DMS114 treated with DMSO at 0.1 percent for 48 hours (cell line): ENCODE data around the gene ZNF729.
A peak's percentile ranks its signal among the peaks of the same experiment; 100 is the strongest.
"Not testable (repeated sequence)": the region's sequence is repeated elsewhere in the genome, so short reads cannot be mapped to it uniquely, and the experiment has no call there.

ENCODE experiments used
- DNase-seq: peaks from one replicate; lab custom pipeline; 2025; ENCODE audit not compliant: unreplicated experiment; lab: John Stamatoyannopoulos, UW

Gene ZNF729

DNA sequence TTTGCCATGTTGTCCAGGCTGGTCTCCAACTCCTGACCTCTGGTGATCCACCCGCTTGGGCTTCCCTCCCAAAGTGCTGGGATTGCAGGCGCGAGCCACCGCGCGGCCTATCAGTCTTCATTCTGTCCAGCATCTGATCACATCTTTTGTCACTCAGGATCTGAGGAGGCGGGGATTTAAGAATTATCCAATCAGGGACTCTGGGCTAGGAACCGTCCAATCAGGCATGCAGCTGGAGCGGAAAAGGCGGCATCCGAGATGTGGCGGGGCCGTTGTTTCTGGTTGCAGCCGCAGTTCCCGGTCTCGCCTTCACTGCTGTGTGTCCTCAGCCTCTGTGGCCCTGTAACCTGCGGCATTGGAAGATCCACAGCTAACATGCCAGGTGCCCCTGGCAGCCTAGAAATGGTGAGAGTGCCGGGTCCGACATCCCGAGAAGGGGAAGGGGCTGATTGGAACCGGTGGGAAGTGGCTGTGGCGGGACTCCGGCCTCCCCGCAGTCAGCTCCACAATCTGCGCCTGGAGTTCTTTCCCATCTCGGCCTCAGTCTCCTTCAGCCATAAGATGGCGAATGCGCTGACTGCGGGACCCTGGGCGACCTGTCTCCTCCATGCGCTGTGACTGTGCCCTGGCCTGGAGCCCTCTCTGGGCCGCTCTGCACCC, at the start of gene ZNF729:
TSS of gene ZNF729 (plus strand) at position 291 of the 660 bp plus-strand sequence. CDS start at position 376, 85 bp downstream.
- peak; percentile 95 for DNase-seq

DNA sequence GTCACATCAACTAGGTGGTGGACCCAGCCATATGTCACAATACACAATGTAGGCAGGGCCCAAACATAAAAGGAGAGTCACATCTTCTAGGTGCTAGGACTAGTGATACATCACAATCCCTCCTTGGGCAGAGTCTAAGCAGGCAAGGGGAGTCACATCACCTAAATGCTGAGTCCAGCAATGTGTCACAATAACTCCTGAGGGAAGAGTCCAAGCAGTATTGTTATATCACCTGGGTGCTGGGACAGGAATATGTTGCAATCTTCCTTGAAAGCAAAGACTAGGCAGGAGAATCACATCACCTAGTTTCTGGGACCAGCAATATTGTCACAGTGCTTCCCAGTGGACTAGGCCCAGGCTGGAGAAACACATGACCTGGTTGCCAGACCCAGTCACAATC, 29.4 kb upstream of the ZNF729 start:
- DNase-seq: no peak

DNA sequence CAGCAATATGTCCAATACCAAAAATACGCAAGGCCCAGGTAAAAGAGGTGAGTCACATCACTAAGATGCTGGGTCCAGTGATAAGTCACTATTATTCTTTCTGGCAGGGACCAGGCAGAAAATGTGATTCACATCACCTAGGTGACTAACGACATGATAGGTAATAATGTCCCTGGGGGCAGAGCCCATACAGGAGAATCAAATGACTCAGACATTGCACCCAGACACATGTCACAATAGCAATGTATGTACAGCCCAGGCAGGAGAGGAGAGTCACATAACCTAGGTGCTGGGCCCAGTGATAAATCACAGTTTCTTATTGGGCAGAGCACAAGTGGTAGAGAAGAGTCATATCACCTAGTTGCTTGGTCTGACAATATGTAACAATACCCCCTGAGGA, 28.9 kb upstream of the ZNF729 start:
- no peak for DNase-seq

DNA sequence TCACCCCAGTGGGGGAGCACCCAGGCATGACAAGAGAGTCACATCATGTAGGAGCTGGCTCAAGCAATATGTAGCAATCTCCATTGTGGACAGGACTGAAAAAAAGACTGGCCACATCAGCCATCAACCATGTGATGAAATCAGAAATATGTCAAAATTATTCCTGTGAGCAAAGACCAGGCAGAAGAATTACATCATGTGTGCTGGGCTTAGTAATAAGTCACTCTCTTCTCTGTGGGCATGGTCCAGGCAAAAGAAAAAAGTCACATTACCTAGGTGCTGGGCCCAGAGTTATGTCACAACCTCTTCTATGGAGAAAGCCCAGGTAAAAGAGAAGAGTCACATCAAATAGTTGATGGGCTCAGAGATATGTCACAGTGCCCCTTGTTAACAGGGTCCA, 28.3 kb upstream of the ZNF729 start:
- DNase-seq: no peak

DNA sequence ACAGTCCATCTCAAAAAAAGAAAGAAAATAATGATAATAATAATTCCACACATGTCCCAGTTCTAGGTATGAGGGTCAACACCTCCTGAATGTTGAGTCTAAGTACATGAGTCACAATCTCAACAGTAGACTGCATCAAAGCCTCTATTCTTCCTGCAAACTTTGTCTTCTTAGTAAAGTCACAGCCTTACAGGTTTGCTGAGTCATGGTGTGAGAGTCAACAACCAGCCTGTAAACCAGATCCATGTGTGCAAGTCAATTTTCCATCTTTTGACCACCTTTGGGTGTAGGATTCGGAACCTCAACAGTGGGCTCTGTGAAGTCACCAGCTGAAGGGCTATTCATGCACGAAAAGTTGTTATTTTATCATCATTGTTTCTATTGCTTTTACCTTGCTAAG, 25.7 kb upstream of the ZNF729 start:
- DNase-seq: no peak

DNA sequence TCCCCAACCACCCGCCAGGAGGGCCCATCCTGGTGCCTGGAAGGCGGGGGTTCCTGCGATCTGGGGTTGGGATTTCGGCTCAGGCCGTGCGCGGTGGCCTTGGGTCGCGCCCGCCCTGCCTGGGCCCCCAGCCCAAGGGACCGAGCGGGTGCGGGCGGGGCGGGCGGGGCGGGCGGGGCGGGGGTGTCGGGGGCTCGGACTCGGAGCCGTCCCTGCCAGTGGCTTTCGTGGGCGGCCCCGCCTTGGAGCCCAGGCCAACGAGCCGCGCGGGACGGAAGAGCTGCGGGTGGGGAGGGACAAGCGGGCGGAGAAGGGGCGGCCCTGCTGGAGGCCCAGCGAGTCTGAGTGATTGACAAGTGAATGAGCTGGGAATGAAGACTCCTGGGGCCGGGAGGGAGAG, 24.6 kb upstream of the ZNF729 start:
- DNase-seq: no peak

DNA sequence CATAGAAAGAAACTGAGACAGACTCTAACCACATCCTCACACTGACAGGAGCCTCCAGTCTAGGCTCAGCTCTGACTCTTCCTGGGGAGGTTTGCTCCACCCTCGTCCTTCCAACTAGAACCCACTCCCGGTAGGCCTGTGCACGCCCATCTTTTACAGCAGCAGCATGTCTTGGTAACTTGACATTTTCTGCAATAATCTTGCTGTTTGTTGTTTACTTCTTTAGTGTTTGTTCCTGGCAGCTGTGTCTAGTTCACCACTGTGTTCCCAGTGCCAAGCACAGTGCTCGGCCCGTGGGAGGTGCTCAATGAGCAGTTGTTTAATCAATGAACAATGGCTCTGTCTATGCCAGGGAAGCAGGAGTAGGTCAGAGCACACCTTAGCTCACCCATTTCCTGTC, 23.1 kb upstream of the ZNF729 start:
- DNase-seq: no peak

DNA sequence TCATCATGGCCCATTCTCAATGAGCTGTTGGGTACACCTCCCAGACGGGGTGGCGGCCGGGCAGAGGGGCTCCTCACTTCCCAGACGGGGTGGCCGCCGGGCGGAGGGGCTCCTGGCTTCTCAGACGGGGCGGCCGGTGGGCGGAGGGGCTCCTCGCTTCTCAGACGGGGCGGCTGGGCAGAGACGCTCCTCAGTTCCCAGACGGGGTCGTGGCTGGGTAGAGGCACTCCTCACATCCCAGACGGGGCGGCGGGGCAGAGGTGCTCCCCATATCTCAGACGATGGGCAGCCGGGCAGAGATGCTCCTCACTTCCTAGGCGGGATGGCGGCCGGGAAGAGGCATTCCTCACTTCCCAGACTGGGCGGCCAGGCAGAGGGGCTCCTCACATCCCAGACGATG, 35.3 kb downstream of the ZNF729 start:
- not testable (repeated sequence) for DNase-seq

DNA sequence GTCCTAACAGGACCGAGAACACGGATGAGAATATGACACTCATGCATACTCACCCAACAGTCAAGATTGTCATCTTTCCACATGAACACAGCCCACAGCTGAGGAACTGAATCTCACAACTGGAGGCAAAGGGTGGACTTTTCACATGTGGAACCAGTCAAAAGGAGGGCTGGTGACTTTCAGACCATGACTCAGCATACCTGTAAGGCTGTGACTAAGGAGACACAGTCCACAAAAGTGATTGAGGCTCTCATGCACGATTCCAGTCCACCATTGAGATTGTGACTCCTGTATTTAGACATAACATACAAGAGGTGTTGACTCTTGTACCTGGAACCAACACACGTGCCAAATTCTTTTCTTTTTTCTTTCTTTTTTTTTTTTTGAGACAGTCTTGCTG, 40.0 kb downstream of the ZNF729 start:
- no peak for DNase-seq

DNA sequence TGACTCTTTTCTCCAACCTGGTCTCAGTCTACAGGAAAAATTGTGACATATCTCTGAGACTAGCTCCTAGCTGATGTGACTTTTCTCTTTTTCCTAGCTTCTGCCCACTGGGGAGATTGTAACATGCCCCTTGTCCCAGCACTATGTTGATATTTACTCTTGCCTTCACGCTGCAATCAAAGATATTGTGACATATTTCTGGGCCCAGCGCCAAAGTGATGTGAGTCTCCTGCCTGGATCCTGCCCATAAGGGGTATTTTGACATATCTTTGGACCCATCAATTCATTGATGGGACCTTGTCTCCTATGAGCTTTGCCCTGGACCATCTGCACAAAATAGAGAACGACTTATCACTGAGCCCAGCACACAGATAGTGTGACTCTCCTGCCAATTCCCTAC, 41.1 kb downstream of the ZNF729 start:
- no peak for DNase-seq

DNA sequence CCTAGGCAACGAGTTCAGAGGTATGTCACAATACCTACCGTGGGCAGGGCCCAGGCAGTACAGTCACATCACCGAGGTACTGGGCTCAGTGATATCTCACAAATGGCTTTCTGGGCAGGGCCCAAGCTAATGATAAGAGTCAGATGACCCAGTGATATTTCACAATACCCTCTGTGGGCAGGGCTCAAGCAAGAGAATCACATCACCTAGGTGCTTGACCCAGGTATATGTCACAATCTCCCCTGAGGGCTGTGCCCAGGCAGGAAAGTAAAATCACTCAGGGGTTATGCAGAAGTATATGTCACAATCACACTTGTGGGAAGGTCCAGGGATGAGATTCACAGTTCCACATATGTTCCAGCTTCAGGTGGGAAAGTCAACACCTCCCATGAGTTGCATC, 45.3 kb downstream of the ZNF729 start:
- DNase-seq: no peak

DNA sequence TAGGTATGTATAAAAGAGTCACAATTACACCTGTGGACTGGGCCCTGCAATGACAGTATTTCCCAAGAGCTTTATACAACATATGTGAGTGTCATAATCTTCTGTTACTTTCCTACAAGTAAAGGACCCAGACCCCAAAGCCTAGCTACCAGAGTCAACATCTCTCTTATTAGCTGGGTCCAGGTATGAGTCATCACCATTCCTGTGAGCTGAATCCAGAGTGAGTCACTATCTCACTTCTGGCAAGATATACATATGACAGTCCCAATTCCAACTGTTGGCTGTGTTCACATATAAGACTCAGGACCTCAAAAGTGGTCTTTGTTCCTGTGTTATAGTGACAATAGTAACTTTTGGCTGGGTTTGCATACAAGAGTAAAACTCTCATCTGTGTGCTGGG, 46.7 kb downstream of the ZNF729 start:
- no peak for DNase-seq

DNA sequence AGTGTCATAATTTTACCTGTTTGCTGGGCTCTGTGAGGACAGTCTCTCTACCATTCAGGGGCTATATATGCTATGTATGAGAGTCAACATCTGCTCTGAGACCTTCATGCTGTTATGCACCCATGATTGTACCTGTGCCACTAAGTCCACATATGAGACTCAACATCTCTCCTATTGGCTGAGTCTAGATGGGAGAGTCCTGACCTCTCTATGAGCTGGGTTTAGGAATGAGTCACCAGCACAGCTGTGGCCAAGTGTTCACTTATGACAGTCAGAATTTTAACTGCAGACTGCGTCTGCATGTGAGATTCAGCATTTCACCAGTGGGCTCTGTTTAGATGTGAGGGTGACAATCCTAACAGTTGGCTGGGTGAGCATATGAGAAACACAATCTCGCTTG, 49.5 kb downstream of the ZNF729 start:
- no peak for DNase-seq

DNA sequence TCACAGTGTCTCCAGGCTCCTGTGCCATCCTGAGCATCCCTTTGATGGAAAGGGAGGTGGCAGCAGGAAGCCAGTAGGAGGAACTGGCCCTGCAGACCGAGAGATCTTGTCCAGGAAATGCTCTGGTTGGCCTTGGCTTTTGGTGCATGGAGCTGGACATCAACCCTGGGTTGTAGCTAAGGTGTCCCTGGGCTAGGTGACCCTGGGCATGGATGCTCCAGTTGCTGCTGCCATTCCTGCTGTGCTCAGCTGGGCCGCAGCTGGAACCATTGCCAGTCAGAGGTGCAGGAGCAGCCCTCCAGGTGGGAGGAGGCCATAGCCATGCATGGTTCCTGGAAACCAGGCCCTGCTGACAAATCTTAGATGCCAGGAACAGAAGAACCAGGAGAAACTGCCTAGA, 68.4 kb downstream of the ZNF729 start:
- DNase-seq: no peak
